IPS-NIHi7 (cell line): Measurements from ENCODE around the gene PRSS8.
"Not testable (repeated sequence)": the region's sequence is repeated elsewhere in the genome, so short reads cannot be mapped to it uniquely, and the experiment has no call there.

ENCODE experiments used
- DNase-seq: peaks from one replicate; pipeline ENCODE4 v3.0.0; 2012; ENCODE audit warnings: mixed read lengths; ENCODE audit errors: extremely low spot score

PRSS8 gene

DNA sequence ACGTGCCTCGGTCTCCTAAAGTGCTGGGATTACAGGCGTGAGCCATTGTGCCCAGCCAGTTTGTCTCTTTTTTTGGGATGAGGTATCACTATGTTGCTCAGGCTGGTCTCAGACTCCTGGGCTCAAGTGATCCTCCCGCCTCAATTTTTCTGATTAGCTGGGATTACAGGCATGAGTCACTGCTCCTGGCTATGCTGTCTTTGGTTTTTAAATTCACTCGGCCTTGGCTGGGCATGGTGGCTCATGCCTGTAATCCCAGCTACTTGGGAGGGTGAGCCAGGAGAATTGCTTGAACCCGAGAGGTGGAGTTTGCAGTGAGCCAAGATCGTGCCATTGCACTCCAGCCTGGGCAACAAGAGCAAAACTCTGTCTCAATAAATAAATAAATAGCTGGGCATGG, 8.9 kb upstream of the PRSS8 start:
- DNase-seq = not testable (repeated sequence)

DNA sequence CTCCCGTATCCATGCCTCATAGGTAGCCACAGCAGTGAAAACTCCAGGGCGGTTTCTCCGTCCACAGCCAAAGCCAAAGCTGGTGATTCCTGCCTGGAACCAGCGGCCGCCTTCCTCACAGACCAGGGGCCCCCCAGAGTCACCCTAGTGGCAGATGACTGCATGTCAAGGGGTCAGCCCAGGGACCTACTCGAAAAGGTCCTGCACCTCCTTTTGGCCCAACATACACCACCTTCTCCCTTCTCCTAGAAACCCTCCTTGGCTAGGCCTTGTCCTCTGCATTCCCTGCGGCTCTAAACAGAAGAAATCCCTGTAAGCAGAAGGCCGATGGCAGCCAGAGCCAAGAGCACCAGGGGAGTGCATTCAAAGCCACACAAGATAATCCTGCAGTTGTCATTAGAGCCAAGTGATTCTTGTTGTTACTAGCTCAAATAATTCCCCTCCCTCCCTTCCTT, 8.2 kb upstream of the PRSS8 start:
- no peak for DNase-seq

DNA sequence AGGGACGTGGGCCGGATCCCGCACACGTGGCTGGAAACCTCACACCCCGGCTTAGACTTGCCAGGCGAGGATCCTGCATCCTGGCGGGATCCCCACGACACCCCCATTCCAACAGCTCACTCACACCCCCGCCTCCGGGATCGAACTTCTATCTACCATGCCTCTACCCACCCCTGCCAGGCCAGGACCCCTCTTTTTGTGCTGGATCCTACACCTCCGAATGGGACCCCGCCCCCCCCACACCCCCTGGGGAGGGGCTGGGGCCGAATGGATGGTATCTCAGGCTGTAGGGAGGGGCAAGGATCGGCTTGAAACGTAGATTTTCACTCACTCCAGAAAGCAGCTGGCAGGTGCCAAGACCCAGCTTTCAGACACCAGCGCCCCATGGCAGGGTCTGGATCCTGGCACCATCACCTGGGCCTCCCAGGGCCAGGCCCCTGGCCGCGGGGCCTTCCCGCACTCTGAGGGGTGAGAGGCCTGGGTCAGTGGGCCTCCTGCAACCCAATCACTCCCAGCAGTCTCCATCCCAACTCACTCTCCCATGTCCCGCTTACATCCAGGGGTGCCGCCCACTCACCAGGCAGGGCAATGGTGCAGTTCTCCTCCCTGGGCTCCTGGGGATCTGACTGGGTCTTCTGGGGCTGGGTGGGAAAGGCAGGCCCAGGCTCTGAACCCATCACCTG, 7.6 kb upstream of the PRSS8 start:
- DNase-seq = no peak

DNA sequence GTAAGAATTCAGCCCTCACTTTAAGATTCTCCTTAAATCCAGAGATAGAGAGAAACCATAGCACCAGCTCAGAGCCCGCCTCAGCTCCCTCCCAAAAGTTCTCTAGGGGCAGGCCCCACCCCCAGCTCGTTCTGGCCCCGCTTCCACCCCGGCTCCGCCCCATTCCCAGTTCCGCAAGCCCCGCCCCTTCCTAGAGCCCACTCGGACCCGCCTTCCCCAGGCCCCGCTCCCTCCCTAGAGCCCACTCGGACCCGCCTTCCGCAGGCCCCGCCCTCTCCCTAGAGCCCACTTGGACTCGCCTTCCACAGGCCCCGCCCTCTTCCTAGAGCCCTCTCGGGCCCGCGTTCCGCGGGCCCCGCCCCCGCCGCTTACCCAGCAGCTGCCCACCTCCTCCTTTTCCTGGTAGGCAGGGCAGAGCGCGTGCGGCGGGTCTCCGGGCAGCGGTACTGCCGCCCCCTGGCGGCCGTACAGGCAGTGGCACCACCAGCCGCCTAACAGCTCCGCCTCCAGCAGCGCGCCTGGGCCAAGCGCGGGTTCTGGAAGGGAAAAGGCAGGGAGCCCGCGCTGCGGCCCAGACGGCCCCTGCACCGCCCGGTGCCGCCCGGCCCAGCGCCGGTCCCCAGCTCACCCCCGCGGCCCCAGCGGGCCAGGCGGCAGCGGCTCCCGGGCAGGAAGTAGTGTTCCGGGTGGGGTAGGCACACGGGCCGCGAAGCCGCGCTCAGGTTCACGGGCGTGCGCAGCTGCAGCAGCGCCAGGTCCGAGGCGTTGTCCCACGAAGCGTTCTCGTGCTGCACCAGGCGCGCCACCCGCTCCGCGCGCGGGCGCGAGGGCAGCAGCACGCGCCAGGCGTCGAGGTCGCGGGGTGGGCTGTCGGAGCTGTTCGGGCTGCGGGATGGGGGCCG, 6.8 kb upstream of the PRSS8 start:
- DNase-seq = peak; percentile 99

DNA sequence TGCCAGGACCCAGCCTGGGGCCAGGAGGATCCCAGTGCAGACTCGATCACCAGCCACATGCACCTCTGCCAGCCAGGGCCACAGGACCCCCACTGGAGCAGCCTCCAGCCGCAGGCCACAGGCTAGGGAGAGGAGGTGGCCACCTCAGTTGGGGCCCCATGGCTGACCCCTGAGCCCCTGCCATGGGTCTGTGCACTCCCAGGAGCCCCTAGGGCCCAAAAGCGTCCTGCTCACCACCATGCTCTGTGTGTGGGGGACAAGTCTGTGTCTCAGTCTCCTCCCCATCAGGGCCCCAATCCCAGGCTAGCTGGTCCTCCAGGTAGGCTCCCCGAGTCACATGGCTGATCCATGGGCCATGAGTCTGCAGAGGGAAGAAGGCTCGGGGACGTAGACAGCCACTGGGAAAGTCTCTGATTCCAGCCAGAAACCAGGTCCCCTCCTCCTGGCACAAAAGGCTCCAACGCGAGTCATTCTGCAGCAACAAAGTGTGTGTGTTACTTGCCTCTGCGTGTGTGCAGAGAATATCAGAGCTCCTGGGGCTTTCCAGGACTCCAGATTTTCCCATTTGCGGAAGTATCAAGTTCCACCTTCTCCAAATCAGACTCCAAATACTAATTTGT, 6.1 kb upstream of the PRSS8 start:
- no peak for DNase-seq

DNA sequence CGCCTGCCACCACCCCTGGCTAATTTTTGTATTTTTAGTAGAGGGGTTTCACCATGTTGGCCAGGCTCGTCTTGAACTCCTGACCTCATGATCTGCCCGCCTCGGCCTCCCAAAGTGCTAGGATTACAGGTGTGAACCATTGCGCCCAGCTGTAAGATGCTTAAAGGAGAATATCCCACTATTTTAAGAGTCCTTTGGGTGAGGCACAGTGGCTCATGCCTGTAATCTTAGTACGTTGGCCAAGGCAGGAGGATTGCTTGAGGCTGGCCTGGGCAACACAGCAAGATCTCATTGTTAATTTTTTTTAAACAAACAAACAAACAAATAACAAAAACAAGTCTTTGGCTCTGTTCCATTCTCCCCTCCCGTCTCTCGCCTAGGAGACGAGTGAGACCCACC, 5.5 kb upstream of the PRSS8 start:
- DNase-seq = not testable (repeated sequence)

DNA sequence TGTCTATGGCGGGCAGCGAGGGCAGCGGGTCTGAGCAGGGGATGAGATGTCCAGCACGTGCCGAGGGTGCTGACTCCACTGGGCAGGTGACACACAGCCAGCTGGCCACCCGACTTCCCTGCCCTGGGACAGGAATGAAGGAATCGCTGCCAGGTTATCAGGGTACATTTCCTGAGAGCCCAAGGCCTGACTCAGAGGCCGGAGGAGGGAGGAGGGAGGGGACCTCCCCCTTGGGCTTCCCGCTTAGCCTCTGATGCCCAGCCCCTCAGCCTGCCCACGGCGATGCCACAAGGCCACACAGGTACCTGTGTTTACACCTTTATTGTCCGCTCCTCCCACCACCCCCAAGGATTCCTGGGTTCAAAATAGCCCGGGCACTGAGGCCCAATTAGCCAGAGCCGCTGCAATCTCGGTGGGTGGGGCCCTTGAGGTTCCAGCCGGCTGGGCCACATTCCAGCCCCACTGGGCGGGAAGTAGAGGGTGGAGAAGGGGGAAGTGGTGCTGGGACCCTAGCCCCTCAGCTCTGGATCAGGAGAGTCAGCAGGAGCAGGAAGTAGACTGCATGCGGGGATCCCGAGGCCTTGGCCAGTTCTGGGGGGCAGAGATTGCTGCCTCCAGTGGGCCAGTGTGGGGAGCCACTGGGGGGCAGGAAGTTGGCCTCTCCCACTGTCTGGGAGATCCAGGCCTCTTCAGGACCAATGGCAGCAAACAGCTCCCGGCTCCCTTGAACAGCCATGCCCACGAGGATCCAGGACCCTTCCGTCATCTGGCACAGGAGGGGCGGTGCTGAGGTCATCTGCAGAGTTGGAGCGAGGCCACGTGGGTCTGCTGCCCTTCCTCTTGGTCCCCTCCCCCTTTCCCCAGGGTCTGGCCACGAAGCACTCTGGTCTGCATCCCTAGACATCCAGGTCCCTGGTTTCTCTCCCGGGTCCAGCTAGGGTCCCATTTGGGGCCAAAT, 3.4 kb upstream of the PRSS8 start:
- DNase-seq = peak; percentile 62

DNA sequence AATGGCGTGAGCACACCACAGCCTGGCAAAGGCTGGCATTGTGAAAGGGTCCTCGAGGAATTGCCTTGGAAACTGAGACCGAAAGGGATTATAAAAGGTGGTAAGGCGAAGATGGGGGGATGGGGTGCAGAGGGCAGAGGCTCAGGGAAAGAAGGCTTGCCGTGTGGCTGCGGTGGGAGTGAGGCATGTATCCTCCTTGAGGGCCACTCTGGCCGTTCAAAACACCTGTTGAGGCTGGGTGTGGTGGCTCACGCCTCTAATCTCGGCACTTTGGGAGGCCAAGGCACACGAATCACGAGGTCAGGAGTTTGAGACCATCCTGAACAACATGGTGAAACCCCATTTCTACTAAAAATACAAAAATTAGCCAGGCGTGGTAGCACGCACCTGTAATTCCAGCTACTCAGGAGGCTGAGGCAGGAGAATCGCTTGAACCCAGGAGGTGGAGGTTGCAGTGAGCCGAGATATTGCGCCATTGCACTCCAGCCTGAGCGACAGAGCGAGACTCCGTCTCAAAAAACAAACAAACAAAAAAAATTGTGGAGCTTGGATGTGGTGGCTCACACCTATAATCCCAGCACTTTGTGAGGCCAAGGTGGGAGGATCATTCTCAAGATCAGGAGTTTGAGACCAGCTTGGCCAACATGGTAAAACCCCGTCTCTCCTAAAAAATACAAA, 1.4 kb upstream of the PRSS8 start:
- not testable (repeated sequence) for DNase-seq

DNA sequence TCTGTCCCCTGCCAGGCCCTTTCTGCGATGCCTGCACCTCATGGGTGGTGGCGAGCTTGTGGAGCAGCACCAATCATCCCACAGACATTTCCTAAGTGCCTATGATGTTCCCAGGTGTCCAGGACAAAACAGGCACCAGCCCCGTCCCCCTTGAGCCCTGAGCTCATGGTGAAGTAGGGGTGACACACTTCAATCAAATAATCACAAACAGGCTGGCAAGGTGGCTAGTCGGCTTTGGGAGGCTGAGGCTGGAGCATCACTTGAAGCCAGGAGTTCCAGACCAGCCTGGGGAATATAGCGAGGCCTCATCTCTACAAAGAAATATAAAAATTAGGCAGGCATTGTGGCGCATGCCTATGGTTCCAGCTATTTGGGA, 748 bp upstream of the PRSS8 start:
- DNase-seq = no peak

DNA sequence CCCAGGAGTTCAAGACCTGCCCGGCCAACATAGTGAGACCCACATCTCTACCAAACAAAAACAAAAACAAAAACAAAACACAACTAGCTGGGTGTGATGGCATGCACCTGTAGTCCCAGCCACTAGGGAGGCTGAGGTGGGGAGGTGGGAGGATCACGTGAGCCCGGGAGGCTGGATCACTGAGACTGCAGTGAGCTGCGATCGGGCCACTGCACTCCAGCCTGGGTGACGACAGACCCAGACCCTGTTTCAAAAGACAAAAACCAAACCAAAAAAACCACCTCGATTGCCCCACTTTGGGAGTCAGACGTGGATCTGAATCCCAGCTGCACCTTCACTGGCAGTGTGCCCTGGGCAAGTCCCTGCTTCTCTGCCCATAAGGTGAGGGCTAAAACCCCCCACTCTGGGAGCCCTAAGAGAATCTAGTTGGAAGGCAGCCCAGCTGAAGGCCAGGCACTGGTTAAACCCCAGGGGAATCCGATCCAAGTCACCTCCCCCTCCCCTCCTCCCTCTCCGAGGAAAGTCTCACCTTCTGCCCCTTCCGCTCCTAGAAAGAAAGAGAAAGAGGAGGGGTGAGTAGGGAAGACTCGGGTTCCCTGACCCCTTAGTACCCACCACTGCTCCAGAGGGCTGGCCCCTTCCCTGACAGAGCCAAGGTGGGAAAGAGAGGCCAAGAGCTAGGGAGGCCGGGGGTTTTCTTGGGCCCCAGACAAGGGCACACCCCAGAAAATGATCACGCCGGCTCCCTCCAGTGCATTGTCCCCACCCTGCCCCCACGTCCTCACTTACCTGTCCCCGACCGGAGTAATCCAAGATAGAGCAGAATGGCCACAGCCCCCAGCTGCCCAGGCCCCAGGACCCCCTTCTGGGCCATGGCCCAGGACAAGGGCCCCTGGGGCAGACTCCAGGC, 647 bp downstream of the PRSS8 start:
- DNase-seq = peak; percentile 68

DNA sequence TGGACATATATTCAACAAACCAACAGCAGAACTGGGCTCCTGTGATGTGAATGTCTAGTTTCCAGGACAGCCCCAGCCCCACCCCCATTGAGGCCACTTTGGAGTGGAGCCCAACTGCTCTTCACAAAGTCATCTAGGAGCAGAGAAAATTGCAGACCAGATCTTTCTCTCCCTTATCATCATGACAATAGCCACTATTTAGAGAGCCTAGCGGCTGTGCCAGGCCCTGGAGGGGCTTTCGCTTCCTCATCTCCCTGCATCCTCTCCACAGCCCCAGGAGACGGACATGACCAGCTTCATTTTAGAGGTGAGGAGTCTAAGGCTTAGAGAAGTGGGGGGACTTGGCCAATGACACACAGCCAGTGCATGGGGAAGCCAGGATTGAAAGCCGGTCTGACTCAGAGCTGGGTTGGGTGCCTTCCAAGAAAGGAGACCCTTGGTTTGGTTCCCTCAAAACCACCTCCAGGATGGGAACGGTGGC, 1.4 kb downstream of the PRSS8 start:
- DNase-seq = peak; percentile 34

DNA sequence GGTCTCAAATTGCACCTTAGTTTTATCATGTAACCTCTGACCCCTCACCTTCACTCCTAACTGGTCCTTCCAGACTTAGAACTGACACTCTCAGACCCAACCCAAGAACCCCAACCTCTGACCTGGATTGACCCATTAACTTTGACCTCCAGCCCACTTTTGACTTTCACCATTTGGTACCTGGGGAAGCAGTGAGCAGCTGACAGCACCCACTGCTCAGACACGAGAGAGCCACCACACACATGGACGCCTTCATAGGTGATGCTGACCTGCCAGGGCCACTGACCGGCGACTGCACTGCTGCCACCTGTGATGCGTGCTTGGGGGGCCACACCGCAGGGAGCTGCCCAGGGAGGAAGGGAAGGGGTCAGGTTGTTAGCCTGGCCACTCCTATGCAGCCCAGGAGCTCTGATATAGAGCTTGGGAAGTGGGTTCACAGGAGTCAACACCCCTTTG, 2.5 kb downstream of the PRSS8 start:
- DNase-seq = no peak

DNA sequence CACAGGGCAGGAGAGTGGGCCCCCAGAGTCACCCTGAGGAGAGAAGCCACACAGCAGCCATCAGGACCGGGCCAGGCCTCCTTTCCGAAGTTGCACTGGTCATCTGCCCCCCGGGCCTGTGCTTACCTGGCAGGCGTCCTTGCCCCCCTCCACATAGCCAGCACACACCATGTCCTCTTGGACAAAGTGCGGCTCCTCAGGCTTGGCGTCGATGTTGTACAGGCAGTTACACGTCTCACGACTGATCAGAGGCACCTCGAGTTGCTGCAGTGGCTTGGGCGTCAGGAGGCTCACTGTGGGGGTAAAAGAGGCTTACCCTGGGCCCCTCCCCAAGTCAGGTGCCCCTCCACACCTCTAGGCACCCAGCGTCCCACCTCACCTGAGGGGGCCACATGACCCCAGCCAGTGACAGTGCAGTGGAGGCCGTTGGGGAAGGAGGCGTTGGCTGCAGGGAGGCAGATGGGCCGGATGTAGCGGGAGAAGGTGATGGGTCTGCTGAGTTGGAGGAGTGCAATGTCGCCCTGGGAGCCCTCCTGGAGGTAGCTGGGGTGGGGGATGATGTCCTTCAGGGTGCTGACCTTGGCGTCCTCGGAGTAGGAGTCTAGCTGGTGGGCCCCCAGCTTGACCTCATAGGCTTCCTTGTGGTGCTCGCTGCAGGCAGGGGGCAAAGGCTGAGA, 3.1 kb downstream of the PRSS8 start:
- no peak for DNase-seq

DNA sequence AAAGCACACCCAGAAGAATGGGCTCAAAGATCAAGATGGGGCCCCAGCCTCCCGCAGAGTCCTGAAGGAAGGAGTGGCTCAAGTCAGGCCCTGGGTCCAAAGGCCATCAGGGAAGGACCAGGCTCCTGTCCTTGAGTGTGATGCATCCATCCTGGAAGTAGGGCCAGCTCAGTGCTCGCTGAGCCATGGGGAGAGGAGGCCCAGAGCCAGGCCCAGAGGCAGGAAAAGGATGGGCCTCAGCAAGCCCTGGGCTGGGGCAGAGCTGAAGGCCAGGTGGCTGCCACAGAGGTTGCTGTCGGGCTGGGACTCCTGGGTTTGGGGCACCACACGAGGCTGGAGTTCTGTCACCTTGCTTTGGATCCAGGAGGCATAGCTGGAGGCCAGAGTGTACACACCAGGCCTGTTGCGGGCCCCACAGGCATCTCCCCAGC, 3.7 kb downstream of the PRSS8 start:
- no peak for DNase-seq

DNA sequence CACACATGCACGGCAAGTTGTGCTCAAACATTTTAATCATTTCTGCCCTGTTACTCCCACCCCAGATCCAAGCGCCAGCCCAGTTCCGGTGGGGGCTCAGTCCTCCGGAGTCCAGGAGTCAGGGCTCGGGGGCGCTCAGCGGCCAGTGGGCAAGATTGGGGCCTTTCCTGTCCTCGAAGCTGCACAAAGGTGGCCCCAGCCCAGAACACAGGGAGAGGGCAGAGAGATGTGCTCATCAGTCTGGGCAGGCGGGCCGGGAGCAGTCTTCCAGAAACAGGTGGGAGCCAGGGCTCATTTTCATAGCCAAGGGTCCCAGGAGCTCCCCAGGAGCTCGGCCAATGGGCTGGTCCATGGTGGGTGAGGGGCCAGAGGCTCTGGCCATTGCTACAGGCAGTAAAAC, 4.1 kb downstream of the PRSS8 start:
- DNase-seq = no peak

DNA sequence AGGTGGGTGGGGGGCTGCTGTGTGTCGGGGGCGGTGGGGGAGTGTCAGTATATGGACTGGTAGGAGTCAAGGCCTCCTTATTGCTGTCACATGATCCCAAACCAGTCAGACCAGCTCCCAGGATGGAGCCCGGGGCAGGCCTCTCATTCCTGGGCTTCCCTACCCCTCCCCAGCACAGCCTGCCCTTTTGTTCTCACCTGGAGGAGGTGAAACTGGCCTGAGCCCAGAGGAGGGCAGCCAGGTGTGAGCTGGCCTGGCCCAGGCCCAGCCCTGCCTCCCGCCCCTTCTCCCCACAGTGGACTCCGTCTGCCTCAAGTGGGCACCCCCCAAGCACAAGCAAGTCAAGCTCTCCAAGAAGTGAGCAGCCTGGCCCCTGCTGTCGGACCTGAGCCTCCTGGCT, 4.6 kb downstream of the PRSS8 start:
- peak; percentile 70 for DNase-seq

DNA sequence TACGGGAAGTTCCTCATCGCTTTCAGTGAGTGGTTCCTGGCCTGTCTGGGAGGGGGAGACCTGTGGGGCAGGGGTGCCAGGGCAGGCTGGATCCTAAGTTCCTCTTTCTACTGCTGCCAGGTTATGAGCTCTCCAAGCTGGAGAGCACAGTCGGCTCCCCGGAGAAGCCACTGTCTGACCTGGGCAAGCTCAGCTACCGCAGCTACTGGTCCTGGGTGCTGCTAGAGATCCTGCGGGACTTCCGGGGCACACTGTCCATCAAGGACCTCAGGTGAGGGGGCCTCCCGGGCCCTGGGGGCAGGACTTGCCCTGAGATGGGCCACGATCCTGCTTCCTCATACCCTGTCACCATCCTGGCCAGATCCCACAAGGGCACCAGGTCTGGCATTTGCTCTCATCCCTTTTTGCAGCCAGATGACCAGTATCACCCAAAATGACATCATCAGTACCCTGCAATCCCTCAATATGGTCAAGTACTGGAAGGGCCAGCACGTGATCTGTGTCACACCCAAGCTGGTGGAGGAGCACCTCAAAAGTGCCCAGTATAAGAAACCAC, 5.1 kb downstream of the PRSS8 start:
- no peak for DNase-seq

DNA sequence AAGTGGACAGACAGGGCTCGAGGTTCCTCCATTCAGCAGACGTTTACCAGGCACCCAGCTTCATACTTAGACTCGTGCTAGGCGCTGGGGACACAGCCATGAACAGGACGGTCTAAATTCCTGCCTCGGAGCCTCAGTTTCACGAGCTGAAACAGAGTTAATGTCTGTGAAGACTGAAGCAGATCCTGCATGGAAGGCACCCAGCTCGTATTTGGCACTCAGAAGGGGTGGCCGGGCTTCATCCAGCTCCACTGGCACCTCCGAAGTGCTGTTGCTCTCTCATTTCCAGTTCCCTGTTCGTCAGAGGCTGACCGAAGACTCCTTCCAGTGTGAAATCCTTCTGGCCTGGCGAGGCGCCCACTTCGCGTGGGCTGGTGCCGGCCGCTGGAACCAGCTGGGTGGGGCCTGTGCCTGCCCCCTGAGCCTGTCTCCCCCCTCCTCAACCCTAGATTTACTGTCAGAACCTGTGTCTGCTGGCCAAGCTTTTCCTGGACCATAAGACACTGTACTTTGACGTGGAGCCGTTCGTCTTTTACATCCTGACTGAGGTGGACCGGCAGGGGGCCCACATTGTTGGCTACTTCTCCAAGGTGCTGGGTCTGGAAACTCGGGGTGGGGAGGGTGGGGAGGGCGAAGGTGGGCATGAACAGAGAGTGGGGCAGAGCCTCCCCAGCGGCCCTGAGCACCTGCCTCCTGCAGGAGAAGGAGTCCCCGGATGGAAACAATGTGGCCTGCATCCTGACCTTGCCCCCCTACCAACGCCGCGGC, 5.8 kb downstream of the PRSS8 start:
- no peak for DNase-seq
